Heart right ventricle (tissue), 16 donors: ENCODE data around the gene ZNF593OS. TPM values are rescaled to one million over a fixed set of nuclear protein-coding genes. Genes with fewer than 3 reads are reported as not detected.

Source experiments
- ATAC-seq, 8 donors: fragments of 200-7000 bp; cut with Tn5 transposase; one replicate each; pipeline ENCODE4 v1.9.1; 2020; ENCODE audit warnings: mild to moderate bottlenecking in 8 of 8, moderate library complexity in 8 of 8, moderate number of reproducible peaks in 1 of 8
- DNase-seq, 2 donors: peaks; one replicate each; pipeline ENCODE4 v3.0.0-alpha.2; 2020
- H3K27ac ChIP-seq, 10 donors: fragments of 200-600 bp; sonication (generic) in 2 of 10; one replicate each; pipeline versions ENCODE4 v1.5.0 to v1.8.0; 2020 to 2022; ENCODE audit warnings: mild to moderate bottlenecking in 3 of 10
- H3K27me3 ChIP-seq, 7 donors: fragments of 200-600 bp; one replicate each; pipeline ENCODE4 v1.8.0; 2021 to 2022; ENCODE audit warnings: mild to moderate bottlenecking in 2 of 7
- H3K36me3 ChIP-seq, 9 donors: fragments of 200-600 bp; sonication (generic) in 1 of 9; one replicate each; pipeline versions ENCODE4 v1.5.0 to v1.8.0; 2020 to 2022; ENCODE audit warnings: mild to moderate bottlenecking in 2 of 9
- H3K4me1 ChIP-seq, 9 donors: fragments of 200-600 bp; sonication (generic) in 1 of 9; one replicate each; pipeline versions ENCODE4 v1.5.0 to v1.8.0; 2020 to 2022; ENCODE audit warnings: mild to moderate bottlenecking in 4 of 9
- H3K4me3 ChIP-seq, 10 donors: fragments of 200-600 bp; sonication (generic) in 2 of 10; one replicate each; pipeline versions ENCODE4 v1.5.0 to v1.8.0; 2020 to 2022; ENCODE audit warnings: mild to moderate bottlenecking in 7 of 10, moderate library complexity in 2 of 10
- H3K9me3 ChIP-seq, 11 donors: fragments of 200-600 bp in 10 of 11; sonication (generic) in 2 of 11; one replicate each; pipeline versions ENCODE4 v1.5.0 to v1.8.0; 2013 to 2022; ENCODE audit warnings: mild to moderate bottlenecking in 2 of 11, control low read depth in 1 of 11, moderate library complexity in 1 of 11
- CTCF ChIP-seq, 9 donors: fragments of 200-600 bp; sonication (generic) in 2 of 9; IDR thresholded peaks; one replicate each; pipeline versions ENCODE4 v1.5.0 to v1.8.0; 2021 to 2022; ENCODE audit warnings: antibody characterized with exemption in 9 of 9, mild to moderate bottlenecking in 5 of 9, moderate library complexity in 1 of 9
- WGBS, 2 donors: extraction: QIAGEN DNeasy Blood & Tissue Kit; methylation state at CpG; one replicate each; pipeline ENCODE4 v1.1.7; 2013; ENCODE audit warnings: inconsistent platforms in 1 of 2; 5-methylcytosine and 5-hydroxymethylcytosine counted together
- intact Hi-C, 10 donors: fragments of 100-400 bp; cut with DNase I; formaldehyde crosslinking; loops; one replicate each; pipeline versions ENCODE4 v1.11.1 to v1.14.2; 2022
- polyA plus RNA-seq, 2 donors: library from polyadenylated mRNA; stranded (reverse); fragments of 200-250 nt; gene quantifications; one replicate each; pipeline ENCODE4 v1.2.3, GENCODE V29; 2013
- total RNA-seq, 10 donors: library from RNA; stranded (reverse); fragmentation: NEBNext Ultra II Directional in 3 of 10; extraction: Animal tissue kit (Norgen Biotek cat#: 25700) in 3 of 10; gene quantifications; one replicate each; pipeline versions ENCODE4 v1.2.1 to v1.2.4, GENCODE V29; 2021 to 2023
- donor health status: Arrhythmogenic right ventricular cardiomyopathy.
- donor health status: ischemic (EF 13 %, LVEDD 7.1; RV severe dilation, severe dysfunction).
- donor health status: healthy with polysubstance abuse.
- donor health status: DM: no; HTN: yes; CAD: no.
- donor health status: DM: no; HTN: no; CAD: no.
- donor health status: ischemic (EF 25% LVEDD 6.9; RV normal size, moderate dysfunction).
- donor health status: ischemic (EF 25% LVEDD 5.7; RV mildly dilated, moderate dysfunction).
- donor health status: healthy.
- donor health status: DM: yes; HTN: yes; CAD: no.
- donor health status: Ischemic cardiomyopathy.
- donor health status: ischemic (EF 35%, LVEDD 5.7; RV mildly dilated, moderate dysfunction).
- donor health status: nonischemic (EF 11% LVEDD 7.7; RV severe dilation, severe dysfunction).
- donor health status: DM: yes; HTN: yes; CAD: no.
- donor health status: PGD.
- donor health status: ischemic (EF 29% LVEDD 5.4; RV normal size, mild dysfunction).
- donor health status: nonischemic (EF 23%, LVEDD 6.1; RV moderate dilation, normal function).

Gene ZNF593OS
- total and polyA plus RNA-seq, 12 donors, result 0.46 TPM; not detected in 11

DNA sequence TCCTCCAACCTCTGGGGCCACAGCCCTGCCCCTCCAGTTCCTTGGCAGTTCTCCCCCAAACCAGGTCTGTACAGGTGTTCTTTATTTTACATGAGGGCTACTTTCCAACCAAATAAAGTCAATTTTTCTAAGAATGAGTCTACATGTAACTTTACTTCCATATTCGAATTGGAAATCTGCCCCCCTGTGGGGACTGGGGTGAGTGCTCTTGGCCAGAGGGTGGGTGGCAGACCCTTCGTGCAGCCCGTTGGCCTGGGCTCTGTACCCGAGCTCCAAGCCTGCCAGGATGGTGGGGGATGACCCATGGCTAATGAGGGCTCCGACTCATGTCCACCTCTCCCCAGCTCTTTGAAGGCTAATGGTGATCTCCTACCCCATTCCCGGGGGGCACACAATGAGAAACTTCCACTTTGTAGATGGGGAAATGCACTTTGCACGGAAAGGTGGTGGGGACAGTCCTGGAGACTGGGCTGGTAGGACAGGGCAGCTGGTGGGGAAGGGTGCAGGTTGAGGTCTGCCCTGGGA, 18.2 kb upstream of the ZNF593OS start:
- H3K36me3 ChIP-seq, result no peaks in the 10 kb centered on the region
- no peak for TF ChIP-seq CTCF (IDR thresholded peaks at IDR 0.05)

GRCh38 chr1:26189331-26189730, 17.7 kb upstream of the ZNF593OS start:
- ATAC-seq (no peak), DNase-seq (no peak)
- Histone ChIP-seq H3K4me3 (no peak overlapping the region), H3K27me3 (no peaks in the 10 kb centered on the region), H3K27ac (no peak overlapping the region), H3K36me3 (no peaks in the 10 kb centered on the region), H3K4me1 (no peaks in the 10 kb centered on the region), H3K9me3 (no peaks in the 10 kb centered on the region)
- 80 to 81% methylated on average over 6 of the region's 6 CpGs for WGBS, 2 donors
- intact Hi-C loops, result loop anchor here in 1 of 10 donors (10.0 kb wide), 1 partner anchor 135 kb away; no protein-coding TSS in a partner anchor
- TF ChIP-seq CTCF (IDR thresholded peaks at IDR 0.05), result no peak

More for the DNA sequence above, 18.2 kb upstream of the ZNF593OS start:
- intact Hi-C loops, result loop anchor here in 1 of 10 donors (10.0 kb wide), 1 partner anchor 135 kb away; no protein-coding TSS in a partner anchor
- DNase-seq (no peak), ATAC-seq (no peak)
- no peaks in the 10 kb centered on the region for H3K27me3 ChIP-seq
- H3K4me1 ChIP-seq, result no peaks in the 10 kb centered on the region
- no peaks in the 10 kb centered on the region for H3K9me3 ChIP-seq
- WGBS, 2 donors, result 86 to 87% methylated on average over 7 of the region's 7 CpGs
- H3K4me3 ChIP-seq, result no peak overlapping the region
- no peak overlapping the region for H3K27ac ChIP-seq

DNA sequence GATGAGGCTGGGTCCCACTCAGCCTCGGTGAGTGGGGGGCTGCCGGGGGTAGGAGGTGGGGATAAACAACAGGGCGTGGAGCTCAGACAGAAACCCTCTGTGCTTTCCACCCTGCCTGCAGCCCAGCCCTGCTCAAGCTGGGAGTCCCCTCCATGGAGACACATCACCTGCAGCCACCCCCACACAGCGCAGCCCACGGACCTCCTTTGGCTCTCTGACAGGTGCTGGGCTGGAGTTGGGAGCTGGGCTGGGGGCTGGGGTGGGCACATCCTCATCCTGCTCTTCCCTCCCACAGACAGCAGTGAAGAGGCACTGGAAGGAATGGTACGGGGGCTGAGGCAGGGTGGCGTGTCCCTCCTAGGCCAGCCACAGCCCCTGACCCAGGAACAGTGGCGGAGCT, 16.8 kb upstream of the ZNF593OS start:
- 93 to 95% methylated on average over 8 of the region's 8 CpGs for WGBS, 2 donors
- Histone ChIP-seq H3K4me1 (no peaks in the 10 kb centered on the region), H3K36me3 (no peaks in the 10 kb centered on the region), H3K9me3 (no peaks in the 10 kb centered on the region), H3K27me3 (no peaks in the 10 kb centered on the region), H3K4me3 (no peak overlapping the region), H3K27ac (no peak overlapping the region)
- peak in 1 of 8 donors; percentile 21 for ATAC-seq
- TF ChIP-seq CTCF (IDR thresholded peaks at IDR 0.05), result no peak
- no peak for DNase-seq
- intact Hi-C loops, result loop anchor here in 1 of 10 donors (10.0 kb wide), 1 partner anchor 136 kb away; no protein-coding TSS in a partner anchor

- ATAC-seq (no peak), DNase-seq (no peak)
- intact Hi-C loops, result loop anchor here in 1 of 10 donors (10.0 kb wide), 1 partner anchor 137 kb away; no protein-coding TSS in a partner anchor
- Histone ChIP-seq H3K4me3 (no peak overlapping the region), H3K36me3 (no peaks in the 10 kb centered on the region), H3K9me3 (no peaks in the 10 kb centered on the region), H3K4me1 (no peaks in the 10 kb centered on the region), H3K27ac (no peak overlapping the region), H3K27me3 (no peaks in the 10 kb centered on the region)
- 95 to 96% methylated on average over 6 of the region's 6 CpGs for WGBS, 2 donors
- no peak for TF ChIP-seq CTCF (IDR thresholded peaks at IDR 0.05)
Measured at GRCh38 chr1:26187882-26188281, 16.2 kb upstream of the ZNF593OS start.
